RWPE2 (cell line): Measurements from ENCODE around the gene IFITM5.
A peak's percentile ranks its signal among the peaks of the same experiment; 100 is the strongest.

Experiments used
- ATAC-seq: fragments of 200-7000 bp; cut with Tn5 transposase; 3 replicates; pipeline ENCODE4 v1.9.1; 2021; ENCODE audit warnings: low read depth
- DNase-seq: peaks from one replicate; pipeline ENCODE4 v3.0.0-alpha.2; 2020; ENCODE audit warnings: low spot score
- H3K27ac ChIP-seq: fragments of 450-650 bp; 2 replicates; pipeline ENCODE4 v1.5.1; 2017; ENCODE audit warnings: mild to moderate bottlenecking; ENCODE audit not compliant: poor library complexity, severe bottlenecking
- H3K27me3 ChIP-seq: fragments of 250-450 bp; sonication (Bioruptor Pico); 2 replicates; pipeline ENCODE4 v1.5.1; 2021; ENCODE audit warnings: mild to moderate bottlenecking, moderate library complexity; ENCODE audit not compliant: insufficient read depth, poor library complexity, severe bottlenecking
- H3K36me3 ChIP-seq: fragments of 250-450 bp; sonication (Bioruptor Pico); 2 replicates; pipeline ENCODE4 v1.5.1; 2020; ENCODE audit warnings: low read depth, mild to moderate bottlenecking, moderate library complexity
- H3K4me1 ChIP-seq: fragments of 250-450 bp; sonication (Bioruptor Pico); 2 replicates; pipeline ENCODE4 v1.5.1; 2021; ENCODE audit warnings: mild to moderate bottlenecking, moderate library complexity; ENCODE audit not compliant: insufficient read depth, poor library complexity, severe bottlenecking
- H3K4me3 ChIP-seq: fragments of 250-450 bp; sonication (Bioruptor Pico); 2 replicates; pipeline ENCODE4 v1.5.1; 2021; ENCODE audit warnings: mild to moderate bottlenecking, moderate library complexity; ENCODE audit not compliant: severe bottlenecking
- H3K9me3 ChIP-seq: fragments of 250-450 bp; sonication (Bioruptor Pico); 2 replicates; pipeline ENCODE4 v1.5.1; 2021; ENCODE audit warnings: mild to moderate bottlenecking, moderate library complexity; ENCODE audit not compliant: severe bottlenecking
- CTCF ChIP-seq: fragments of 450-650 bp; IDR thresholded peaks from one replicate; pipeline ENCODE4 v1.5.1; 2017; ENCODE audit warnings: mild to moderate bottlenecking, moderate library complexity; ENCODE audit not compliant: poor library complexity, severe bottlenecking

Gene IFITM5

GRCh38 chr11:252666-253065 lies 46.7 kb downstream of the IFITM5 start:
- Histone ChIP-seq H3K4me3 (no peak overlapping the region), H3K36me3 (peaks cover 43% of the 10 kb centered on the region), H3K4me1 (no peaks in the 10 kb centered on the region), H3K27me3 (no peaks in the 10 kb centered on the region), H3K27ac (no peak overlapping the region), H3K9me3 (no peaks in the 10 kb centered on the region)
- no peak for ATAC-seq
- DNase-seq: no peak
- TF ChIP-seq CTCF: no peak

GRCh38 chr11:251550-251949 lies 47.8 kb downstream of the IFITM5 start:
- no peak overlapping the region for H3K4me3 ChIP-seq
- TF ChIP-seq CTCF: no peak
- no peak for ATAC-seq
- peaks cover 54% of the 10 kb centered on the region for H3K36me3 ChIP-seq
- no peak overlapping the region for H3K27ac ChIP-seq
- DNase-seq: no peak
- H3K9me3 ChIP-seq: no peaks in the 10 kb centered on the region
- H3K27me3 ChIP-seq: no peaks in the 10 kb centered on the region
- no peaks in the 10 kb centered on the region for H3K4me1 ChIP-seq

- Histone ChIP-seq H3K4me1 (no peaks in the 10 kb centered on the region), H3K36me3 (peaks cover 61% of the 10 kb centered on the region), H3K27me3 (no peaks in the 10 kb centered on the region), H3K9me3 (no peaks in the 10 kb centered on the region), H3K4me3 (no peak overlapping the region), H3K27ac (no peak overlapping the region)
- peak; percentile 34 for TF ChIP-seq CTCF
- DNase-seq (no peak), ATAC-seq (no peak)
Measured at GRCh38 chr11:250740-251299, 48.5 kb downstream of the IFITM5 start.

GRCh38 chr11:250274-250673 lies 49.1 kb downstream of the IFITM5 start:
- Histone ChIP-seq H3K27ac (no peak overlapping the region), H3K4me3 (no peak overlapping the region), H3K4me1 (no peaks in the 10 kb centered on the region), H3K9me3 (no peaks in the 10 kb centered on the region), H3K27me3 (no peaks in the 10 kb centered on the region), H3K36me3 (peaks cover 67% of the 10 kb centered on the region)
- ATAC-seq (no peak), DNase-seq (no peak)
- TF ChIP-seq CTCF: no peak

GRCh38 chr11:249062-249461 lies 50.3 kb downstream of the IFITM5 start:
- Histone ChIP-seq H3K4me3 (no peak overlapping the region), H3K36me3 (peaks cover 79% of the 10 kb centered on the region), H3K27ac (no peak overlapping the region), H3K27me3 (no peaks in the 10 kb centered on the region), H3K4me1 (no peaks in the 10 kb centered on the region), H3K9me3 (no peaks in the 10 kb centered on the region)
- no peak for TF ChIP-seq CTCF
- DNase-seq (no peak), ATAC-seq (no peak)
